Activated CD4-positive, alpha-beta T cell treated with anti-CD3 and anti-CD28 coated beads for 48 hours (primary cell): Measurements from ENCODE around the gene PMM2.
"Not testable (repeated sequence)": the region's sequence is repeated elsewhere in the genome, so short reads cannot be mapped to it uniquely, and the experiment has no call there.

Experiments used
- DNase-seq: peaks from one replicate; pipeline ENCODE4 v3.0.0-alpha.2; 2020

Gene PMM2

GRCh38 chr16:8868416-8869211, 71.0 kb downstream of the PMM2 start, which contains the start of gene CARHSP1:
CARHSP1 (minus strand) TSS chr16:8869006; CDS start chr16:8859328, 9,678 bp downstream.
- peak; percentile 88 for DNase-seq

GRCh38 chr16:8869212-8869987, 71.8 kb downstream of the PMM2 start:
- DNase-seq, result no peak

GRCh38 chr16:8869988-8870241, 72.3 kb downstream of the PMM2 start:
- not testable (repeated sequence) for DNase-seq

GRCh38 chr16:8872071-8872470, 74.4 kb downstream of the PMM2 start:
- DNase-seq, result no peak

- DNase-seq, result no peak
Observed at GRCh38 chr16:8872967-8873865, 75.6 kb downstream of the PMM2 start.

GRCh38 chr16:8873866-8874195, 76.2 kb downstream of the PMM2 start:
- DNase-seq, result not testable (repeated sequence)

- no peak for DNase-seq
Observed at GRCh38 chr16:8874388-8874787, 76.7 kb downstream of the PMM2 start.

- not testable (repeated sequence) for DNase-seq
Observed at GRCh38 chr16:8875317-8875716, 77.7 kb downstream of the PMM2 start.

GRCh38 chr16:8877894-8878522, 80.4 kb downstream of the PMM2 start:
- DNase-seq, result no peak

GRCh38 chr16:8878523-8878911, 80.9 kb downstream of the PMM2 start:
- no peak for DNase-seq

- no peak for DNase-seq
Observed at GRCh38 chr16:8880839-8881510, 83.3 kb downstream of the PMM2 start.

GRCh38 chr16:8882041-8882617, 84.5 kb downstream of the PMM2 start, which contains the start of gene LITAFD:
LITAFD (plus strand) TSS chr16:8882351; CDS start chr16:8884356, 2,005 bp downstream.
- DNase-seq, result no peak

- DNase-seq, result no peak
Observed at GRCh38 chr16:8882725-8883377, 85.2 kb downstream of the PMM2 start.

GRCh38 chr16:8885674-8886592, 88.3 kb downstream of the PMM2 start:
- DNase-seq, result no peak

GRCh38 chr16:8886593-8887430, 89.2 kb downstream of the PMM2 start:
- DNase-seq, result no peak

GRCh38 chr16:8887431-8887765, 89.8 kb downstream of the PMM2 start:
- DNase-seq, result no peak

- DNase-seq, result no peak
Observed at GRCh38 chr16:8887952-8888560, 90.4 kb downstream of the PMM2 start.

- DNase-seq, result no peak
Observed at GRCh38 chr16:8888951-8889892, 91.6 kb downstream of the PMM2 start.
